DMS114 treated with DMSO at 0.1 percent for 48 hours (cell line): Measurements from ENCODE around the gene GAMT.

Source experiments
- DNase-seq: peaks from one replicate; lab custom pipeline; 2025; ENCODE audit not compliant: unreplicated experiment; lab: John Stamatoyannopoulos, UW

The GAMT gene

GRCh38 chr19:1366899-1367870 is 34.2 kb downstream of the GAMT start:
- no peak for DNase-seq

- no peak for DNase-seq
These were observed 35.0 kb downstream of the GAMT start for GRCh38 chr19:1366296-1366695.

GRCh38 chr19:1365319-1366269 is 35.7 kb downstream of the GAMT start:
- no peak for DNase-seq

GRCh38 chr19:1364070-1364704 is 37.2 kb downstream of the GAMT start:
- peak; percentile 4 for DNase-seq

- DNase-seq, result no peak
These were observed 37.7 kb downstream of the GAMT start for GRCh38 chr19:1363599-1363998.

GRCh38 chr19:1362387-1363257 is 38.7 kb downstream of the GAMT start:
- no peak for DNase-seq

GRCh38 chr19:1361601-1362386 is 39.5 kb downstream of the GAMT start:
- DNase-seq, result no peak

- no peak for DNase-seq
These were observed 40.4 kb downstream of the GAMT start for GRCh38 chr19:1360818-1361461.

GRCh38 chr19:1360126-1360817 is 41.1 kb downstream of the GAMT start:
- no peak for DNase-seq

GRCh38 chr19:1357531-1358109 is 43.7 kb downstream of the GAMT start:
- no peak for DNase-seq

- no peak for DNase-seq
These were observed 44.9 kb downstream of the GAMT start for GRCh38 chr19:1356508-1356865.

GRCh38 chr19:1355568-1356507 is 45.5 kb downstream of the GAMT start:
- no peak for DNase-seq

- no peak for DNase-seq
These were observed 46.3 kb downstream of the GAMT start for GRCh38 chr19:1354970-1355567.

GRCh38 chr19:1353144-1353543 is 48.2 kb downstream of the GAMT start:
- no peak for DNase-seq

- DNase-seq, result no peak
These were observed 49.9 kb downstream of the GAMT start for GRCh38 chr19:1351381-1351851.

- no peak for DNase-seq
These were observed 50.5 kb downstream of the GAMT start for GRCh38 chr19:1350867-1351266.
